ENCODE measurements around the gene BROX.
"Not testable (repeated sequence)": the region's sequence is repeated elsewhere in the genome, so short reads cannot be mapped to it uniquely, and the experiment has no call there.

BROX gene

GRCh38 chr1:222761083-222761482 is 48.7 kb downstream of the BROX start:
- no peak for DNase-seq (ENCODE audit: low read depth)

GRCh38 chr1:222762178-222762577 is 49.8 kb downstream of the BROX start:
- H3K4me3 ChIP-seq (ENCODE audit: low read length); DNase-seq (ENCODE audit: low read depth): not testable (repeated sequence)

More at GRCh38 chr1:222761083-222761482, 48.7 kb downstream of the BROX start:
- no peak for TF ChIP-seq CTCF (IDR thresholded peaks at IDR 0.05; ENCODE audit: insufficient read depth, low read depth, low read length, missing control alignments)
- H3K4me3 ChIP-seq (ENCODE audit: low read length): no peak overlapping the region

GRCh38 chr1:222767152-222767571 is 54.8 kb downstream of the BROX start:
- TF ChIP-seq CTCF (IDR thresholded peaks at IDR 0.05; ENCODE audit: insufficient read depth, low read depth, low read length, missing control alignments): no peak
- no peak for DNase-seq (ENCODE audit: low read depth)
- H3K4me3 ChIP-seq (ENCODE audit: low read length): no peak overlapping the region

GRCh38 chr1:222768592-222768991 is 56.2 kb downstream of the BROX start:
- no peak for DNase-seq (ENCODE audit: low read depth)
- no peak for TF ChIP-seq CTCF (IDR thresholded peaks at IDR 0.05; ENCODE audit: insufficient read depth, low read depth, low read length, missing control alignments)
- H3K4me3 ChIP-seq (ENCODE audit: low read length): no peak overlapping the region

- no peak for TF ChIP-seq CTCF (IDR thresholded peaks at IDR 0.05; ENCODE audit: insufficient read depth, low read depth, low read length, missing control alignments)
- DNase-seq (ENCODE audit: low read depth): no peak
- H3K4me3 ChIP-seq (ENCODE audit: low read length): no peak overlapping the region
Observed at GRCh38 chr1:222769181-222769580, 56.8 kb downstream of the BROX start.

- TF ChIP-seq CTCF (IDR thresholded peaks at IDR 0.05; ENCODE audit: insufficient read depth, low read depth, low read length, missing control alignments): no peak
- DNase-seq (ENCODE audit: low read depth): peak; percentile 10
- H3K4me3 ChIP-seq (ENCODE audit: low read length): no peak overlapping the region
Observed at GRCh38 chr1:222769971-222770620, 57.7 kb downstream of the BROX start.

- no peak for DNase-seq (ENCODE audit: low read depth)
- H3K4me3 ChIP-seq (ENCODE audit: low read length): no peak overlapping the region
- TF ChIP-seq CTCF (IDR thresholded peaks at IDR 0.05; ENCODE audit: insufficient read depth, low read depth, low read length, missing control alignments): no peak
Observed at GRCh38 chr1:222772996-222773379, 60.6 kb downstream of the BROX start.

Measured in epithelial cell of esophagus (primary cell).